Caki2 (cell line): ENCODE measurements around the gene SCRN2. TPM values are rescaled to one million over a fixed set of nuclear protein-coding genes. Genes with fewer than 3 reads are reported as not detected.

Experiments used
- DNase-seq: peaks from one replicate; pipeline ENCODE4 v3.0.0-alpha.2; 2015; ENCODE audit warnings: low read depth
- in situ Hi-C: cut with HindIII; loops from 2 replicates; pipeline ENCODE4 v1.10.0; 2016; ENCODE audit warnings: low sequenced_read_pairs, low pct_unique_long_range_greater_than_20kb, mixed read lengths
- total RNA-seq: library from RNA; depleted of rRNA; stranded (reverse); fragments of >200 nt; shearing (Covaris generic); gene quantifications from 2 replicates; pipeline ENCODE4 v1.2.3, GENCODE V29; 2014; ENCODE audit warnings: low replicate concordance

Gene SCRN2
- total RNA-seq, 1 experiment from 2014 or later = 46.0 TPM

DNA sequence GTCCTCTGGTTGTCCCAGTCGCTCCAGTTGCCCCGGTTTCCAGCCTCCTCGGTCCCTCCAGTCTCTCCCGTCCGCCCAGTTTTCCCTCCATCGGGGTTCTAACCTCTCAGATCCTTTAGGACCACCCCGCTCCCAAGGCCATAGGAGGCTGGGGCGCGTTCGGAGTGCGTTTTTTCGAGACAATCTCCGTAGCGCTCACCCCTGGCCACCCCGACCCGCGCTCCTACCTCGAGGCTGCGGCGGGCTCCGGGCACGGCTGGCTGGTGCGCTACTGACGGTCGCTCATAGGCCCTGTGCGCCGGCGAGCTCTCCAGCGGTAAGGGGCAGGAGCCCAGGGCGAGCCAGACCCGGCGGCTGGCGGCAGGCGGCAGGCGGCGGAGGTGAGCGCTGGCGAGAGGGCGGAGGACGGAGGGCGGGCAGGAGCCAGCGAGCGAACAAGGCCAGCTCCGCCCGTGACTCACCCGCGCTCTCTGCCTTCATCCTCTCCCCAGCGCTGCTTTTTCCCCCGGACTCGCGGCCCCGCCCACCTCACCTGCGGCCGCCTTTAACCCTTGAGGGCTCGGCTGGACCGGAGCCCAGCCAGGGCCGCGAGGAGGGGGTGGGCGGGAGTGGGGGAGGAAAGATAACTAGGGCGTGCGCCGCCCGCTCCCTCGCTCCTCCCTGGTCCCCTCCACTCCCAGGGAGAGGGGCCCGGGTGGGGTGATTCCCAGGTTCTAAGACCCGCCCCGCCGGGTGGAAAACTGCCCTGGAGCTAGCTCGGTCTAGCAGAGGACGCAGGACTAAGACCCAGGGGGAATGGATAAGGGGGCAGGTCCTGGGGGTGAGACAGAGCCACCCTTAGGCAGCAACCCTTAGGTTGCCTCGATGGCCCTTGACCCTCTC is 9.9 kb upstream of the SCRN2 start, which contains the start of gene SP6:
Gene SP6 (minus strand): TSS at position 472 of the 882 bp plus-strand sequence. CDS start 2,734 bp downstream, outside the sequence.
- in situ Hi-C loops = no loop called here
- DNase-seq = peak; percentile 73

DNA sequence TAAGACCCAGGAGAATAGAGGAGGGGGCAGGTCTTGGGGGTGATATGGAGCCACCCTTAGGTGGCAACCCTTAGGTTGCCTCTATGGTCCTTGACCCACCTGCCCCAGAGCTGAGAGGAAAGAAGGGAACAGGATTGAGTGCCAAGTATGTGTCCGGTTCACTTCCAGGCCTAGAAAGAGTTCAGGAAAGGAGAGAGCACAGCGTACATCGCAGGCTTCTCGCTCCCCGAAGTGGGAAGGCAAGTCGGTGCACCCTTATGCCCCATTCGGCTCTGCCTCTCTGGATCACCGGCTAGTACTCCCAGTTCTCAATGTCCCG is 9.3 kb upstream of the SCRN2 start:
- in situ Hi-C loops = no loop called here
- DNase-seq = no peak

- in situ Hi-C loops = no loop called here
- DNase-seq = no peak
Measured at GRCh38 chr17:47848198-47848513, 7.1 kb upstream of the SCRN2 start.

DNA sequence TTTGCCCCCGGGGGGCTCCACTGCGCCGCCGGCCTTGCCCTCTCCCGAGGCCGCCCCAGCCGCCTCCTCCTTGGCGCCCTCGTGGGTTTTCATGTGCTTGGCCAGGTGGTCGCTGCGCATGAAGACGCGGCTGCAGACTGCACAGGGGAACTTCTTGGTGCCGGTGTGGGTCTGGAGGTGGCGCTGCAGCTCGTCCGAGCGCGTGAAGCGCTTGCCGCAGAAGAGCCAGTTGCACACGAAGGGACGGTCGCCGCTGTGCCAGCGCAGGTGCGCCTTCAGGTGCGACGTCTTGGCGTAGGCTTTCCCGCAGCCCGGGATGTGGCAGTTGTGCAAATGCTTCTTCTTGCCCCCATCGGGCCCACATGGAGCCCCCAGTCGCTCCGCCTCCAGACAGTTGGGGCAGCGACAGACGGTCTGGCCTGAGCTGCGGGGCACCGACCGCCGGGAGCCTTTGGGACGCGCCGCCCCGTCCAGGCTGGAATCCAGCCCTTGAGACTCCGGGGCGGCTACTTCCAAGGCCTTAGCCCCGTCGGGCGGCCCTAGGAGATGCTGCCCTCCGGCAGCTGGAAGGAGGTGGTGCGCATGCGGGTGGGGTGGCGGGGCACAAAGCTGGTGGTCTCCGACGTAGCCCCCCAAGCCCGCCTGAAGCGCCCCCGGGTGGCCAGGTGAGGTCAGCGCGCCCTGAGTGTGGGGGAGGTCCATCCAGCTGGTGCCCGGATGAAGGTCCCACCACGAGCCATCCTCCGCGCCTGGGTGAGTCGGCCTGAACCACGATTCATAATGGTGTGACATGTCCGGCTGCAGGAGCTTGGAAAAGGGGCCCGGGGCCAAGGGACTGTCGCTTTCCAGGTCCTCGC is 6.5 kb upstream of the SCRN2 start:
- DNase-seq = no peak
- in situ Hi-C loops = no loop called here

GRCh38 chr17:47846716-47847340 is 5.8 kb upstream of the SCRN2 start:
- in situ Hi-C loops = no loop called here
- DNase-seq = no peak

DNA sequence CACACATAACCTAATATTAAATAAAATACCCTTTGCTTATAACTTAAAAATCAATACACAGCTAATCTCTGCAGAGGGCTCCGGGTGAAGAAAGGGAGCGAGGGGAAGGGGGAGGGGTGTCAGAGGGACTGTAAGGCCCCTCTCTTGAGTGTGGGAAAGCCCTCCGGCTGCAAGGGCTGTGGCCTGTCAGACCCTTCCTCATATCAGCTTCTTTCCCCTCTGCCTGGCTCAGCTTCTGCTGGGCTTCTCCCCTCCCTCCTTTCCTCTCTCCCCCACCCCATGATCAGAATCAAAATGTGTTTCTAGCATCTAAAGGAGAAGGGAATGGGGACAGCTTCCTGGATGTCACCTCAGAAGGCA is 4.6 kb upstream of the SCRN2 start:
- no peak for DNase-seq
- in situ Hi-C loops = no loop called here

DNA sequence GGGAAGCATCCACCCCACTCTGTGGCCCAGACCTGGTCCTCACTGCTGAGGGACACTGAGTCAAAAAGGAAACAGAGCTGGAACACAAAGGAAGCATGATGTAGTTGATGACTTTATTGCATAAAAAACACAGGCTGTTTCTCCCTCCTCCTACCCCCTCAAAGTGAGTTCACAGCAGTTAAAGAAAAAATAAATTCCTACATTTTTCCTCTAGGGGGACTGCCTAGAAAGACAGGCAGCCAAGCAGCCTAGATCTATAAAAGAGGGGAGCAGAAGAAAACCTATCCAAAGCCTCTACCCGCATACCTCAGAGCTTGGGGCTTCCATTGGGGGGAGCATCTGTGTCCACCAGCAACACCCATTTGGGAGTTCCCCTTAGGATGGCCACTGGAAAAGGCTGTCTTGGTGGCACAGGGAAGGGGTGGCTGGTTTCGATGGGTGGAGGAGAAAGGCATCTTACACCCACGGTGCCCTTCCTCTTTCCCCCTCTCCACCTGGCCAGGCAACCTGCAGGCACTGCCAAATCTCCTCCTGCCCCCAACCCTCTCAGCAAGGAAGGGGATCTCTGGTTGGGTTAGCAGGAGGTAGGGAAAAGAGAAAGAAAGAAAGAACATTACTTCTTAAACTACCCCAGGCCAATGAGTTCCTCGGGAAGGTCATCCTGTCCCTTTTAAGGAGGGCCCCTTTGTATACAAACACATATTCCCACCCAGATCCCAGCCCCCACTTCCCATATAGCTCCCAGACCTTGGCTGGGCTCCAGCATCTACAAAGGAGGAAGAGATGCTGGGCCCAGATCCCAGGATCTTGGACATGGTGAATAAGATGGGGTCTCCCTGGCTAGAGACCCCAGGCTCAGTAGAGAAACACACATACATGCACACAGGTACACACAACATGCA is 4.0 kb upstream of the SCRN2 start:
- no peak for DNase-seq
- in situ Hi-C loops = no loop called here

- in situ Hi-C loops = no loop called here
Measured at GRCh38 chr17:47844227-47844626, 3.2 kb upstream of the SCRN2 start.

DNA sequence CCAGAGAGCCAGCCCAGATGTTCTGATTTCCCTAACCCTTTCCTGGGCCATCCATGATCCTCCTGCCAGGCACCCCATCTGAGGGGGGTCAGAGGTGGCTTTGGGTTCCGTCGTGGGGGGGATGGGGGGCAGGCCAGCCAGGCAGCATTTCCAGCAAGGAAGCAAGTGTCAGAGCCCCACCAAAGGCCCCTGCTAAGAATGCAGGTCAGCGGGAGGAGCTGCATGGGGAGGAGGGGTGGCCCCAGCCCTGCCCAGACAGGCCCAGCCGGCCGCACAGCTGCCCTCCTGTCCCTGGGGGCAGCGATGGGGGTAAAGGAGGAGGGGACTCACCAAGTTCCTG is 2.3 kb upstream of the SCRN2 start:
- in situ Hi-C loops = no loop called here
- no peak for DNase-seq

More at GRCh38 chr17:47844227-47844626, 3.2 kb upstream of the SCRN2 start:
- DNase-seq = no peak

- DNase-seq = no peak
- in situ Hi-C loops = no loop called here
Measured at GRCh38 chr17:47841488-47842291, 617 bp upstream of the SCRN2 start.

GRCh38 chr17:47840001-47840741 is 902 bp downstream of the SCRN2 start:
- no peak for DNase-seq
- in situ Hi-C loops = no loop called here

DNA sequence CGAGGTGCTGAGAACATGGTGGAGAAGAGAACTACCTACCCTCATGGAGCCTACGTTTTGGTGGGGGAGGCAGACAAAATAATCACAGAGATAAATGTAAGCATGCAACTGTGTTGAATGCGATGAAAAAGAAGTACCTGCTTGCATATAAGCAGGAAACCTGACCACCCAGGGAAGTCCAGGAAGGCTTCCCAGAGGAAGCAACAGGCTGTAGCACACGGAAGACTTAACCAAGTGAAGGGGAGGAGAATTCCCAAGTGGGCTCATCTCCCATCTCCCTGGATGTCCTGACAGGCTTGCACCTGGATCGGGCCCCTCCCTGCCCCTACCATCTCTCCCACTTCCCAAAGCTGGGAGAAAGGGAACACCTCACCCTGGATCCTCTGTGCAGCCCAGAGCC is 2.0 kb downstream of the SCRN2 start:
- in situ Hi-C loops = no loop called here
- no peak for DNase-seq

DNA sequence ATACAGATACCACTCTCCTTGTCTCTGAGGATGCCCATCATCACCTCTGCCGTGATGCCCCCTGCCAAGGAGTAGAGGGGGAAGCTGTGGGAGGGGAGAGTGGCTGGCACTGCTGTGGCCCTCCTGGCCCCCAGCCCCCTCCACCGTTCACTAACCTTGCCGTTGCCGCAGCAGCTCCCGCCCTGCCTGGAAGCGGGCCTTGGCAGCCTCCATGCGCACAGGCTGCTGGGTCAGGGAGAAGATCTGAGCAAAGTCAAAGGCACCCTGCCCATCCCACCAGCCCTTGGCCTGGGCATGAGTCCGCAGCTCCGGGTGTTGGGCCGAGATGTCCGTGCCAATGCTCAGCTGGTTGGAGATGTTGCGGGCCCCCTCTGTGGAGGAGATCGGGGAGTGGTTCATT is 2.4 kb downstream of the SCRN2 start:
- in situ Hi-C loops = no loop called here
- no peak for DNase-seq

- no peak for DNase-seq
- in situ Hi-C loops = no loop called here
Measured at GRCh38 chr17:47837401-47838039, 3.6 kb downstream of the SCRN2 start.

DNA sequence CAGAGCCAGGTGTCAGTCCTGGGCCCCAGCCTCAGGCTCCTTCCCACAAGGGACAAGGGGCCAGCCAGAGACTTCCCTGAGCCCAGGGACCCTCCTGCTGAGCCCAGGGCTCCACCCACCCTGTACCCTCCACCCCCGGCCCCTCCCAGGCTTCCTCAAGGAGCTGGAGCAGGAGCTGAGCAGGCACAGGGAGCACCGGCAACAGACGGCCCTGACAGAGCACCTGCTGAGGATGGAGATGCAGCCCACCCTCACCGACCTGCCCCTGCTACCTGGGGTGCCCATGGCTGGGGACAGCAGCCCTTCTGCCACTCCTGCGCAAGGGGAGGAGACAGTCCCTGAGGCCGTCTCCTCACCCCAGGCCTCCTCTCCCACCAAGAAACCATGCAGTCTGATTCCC is 4.5 kb downstream of the SCRN2 start:
- in situ Hi-C loops = no loop called here
- DNase-seq = no peak

DNA sequence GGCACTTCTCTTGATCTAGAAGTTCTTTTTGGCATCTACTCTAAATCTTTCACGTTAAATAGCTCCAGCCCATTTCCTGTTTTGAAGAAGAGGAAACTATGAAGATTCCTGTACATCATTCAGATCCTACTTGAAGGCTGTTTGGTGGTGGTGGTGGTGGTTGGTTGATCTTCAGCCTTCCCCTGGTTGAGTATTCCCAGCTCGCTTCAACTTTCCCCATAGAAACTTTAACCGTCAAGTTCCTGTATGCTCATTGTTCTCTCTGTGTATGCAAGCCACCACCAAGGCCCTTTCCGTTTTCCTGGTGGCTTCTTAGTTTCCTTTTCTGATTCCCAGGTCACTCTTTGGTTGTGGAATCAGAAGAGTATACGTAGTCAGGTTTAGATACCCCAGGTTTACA is 6.3 kb downstream of the SCRN2 start:
- DNase-seq = no peak
- in situ Hi-C loops = no loop called here

DNA sequence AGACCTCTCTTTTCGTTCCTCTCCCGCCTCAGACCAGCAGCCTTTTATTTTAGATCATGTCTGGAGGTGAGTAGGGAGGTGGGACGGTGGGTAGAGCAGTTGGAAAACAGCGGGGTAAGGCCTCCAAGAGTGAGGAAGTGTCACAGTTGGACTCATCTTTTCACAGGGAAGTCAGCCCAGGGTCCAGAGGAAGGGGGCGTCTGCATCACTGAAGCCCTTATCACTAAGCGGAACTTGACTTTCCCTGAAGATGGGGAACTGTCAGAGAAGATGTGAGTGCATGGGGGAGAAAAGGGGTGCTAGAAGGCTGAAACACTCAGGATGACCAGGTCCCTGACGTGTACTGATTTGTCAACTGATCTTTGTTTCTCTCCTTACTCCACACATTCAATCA is 9.1 kb downstream of the SCRN2 start:
- no peak for DNase-seq
- in situ Hi-C loops = no loop called here
